ENCODE measurements around the gene SEZ6L. TPM values are rescaled to one million over a fixed set of nuclear protein-coding genes. Genes with fewer than 3 reads are reported as not detected.

SEZ6L gene
- total and polyA plus RNA-seq, 7 donors, result 0.49 to 2.1 (median 0.83) TPM; not detected in 2

DNA sequence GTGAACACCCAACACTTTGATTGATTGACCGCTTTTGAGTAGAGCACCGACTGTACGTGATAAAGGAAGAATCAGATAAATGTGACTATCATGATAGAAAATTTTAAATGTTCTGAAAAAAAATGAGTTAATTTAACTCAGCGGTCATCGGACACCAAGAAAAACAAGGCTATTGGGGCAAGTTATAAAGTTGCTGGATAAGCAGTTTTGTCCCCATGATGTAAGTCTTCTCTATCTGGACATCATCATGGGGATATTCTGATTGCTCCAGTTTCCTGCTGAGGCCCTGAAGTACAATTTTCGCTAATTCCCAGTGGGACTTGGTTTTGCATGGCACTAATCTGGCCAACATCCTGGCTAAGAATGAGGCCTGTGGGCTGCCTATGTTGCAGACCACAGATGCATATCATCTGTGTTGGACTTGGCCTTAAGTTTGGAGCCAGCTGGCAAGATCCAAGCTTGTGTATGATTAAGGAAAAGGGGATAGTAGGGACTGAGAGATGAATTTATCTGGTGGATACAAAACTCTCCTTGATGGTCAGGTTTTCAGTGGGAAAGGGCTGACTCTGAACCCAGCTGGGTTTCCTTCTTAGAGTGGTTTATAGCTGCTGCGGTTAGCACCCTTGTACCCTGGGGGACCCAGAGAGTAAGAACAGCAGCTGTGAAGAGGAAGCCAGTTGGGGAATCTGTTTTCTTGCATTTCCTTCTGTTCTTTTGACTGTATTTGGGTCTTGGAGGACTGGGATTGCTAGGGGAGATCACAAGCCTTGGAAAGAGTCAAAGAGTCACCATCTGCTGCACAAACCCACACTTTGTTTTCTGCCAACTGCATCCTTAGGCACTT is 118.3 kb downstream of the SEZ6L start:
- no peak overlapping the region for H3K4me3 ChIP-seq
- no peaks in the 10 kb centered on the region for H3K4me1 ChIP-seq
- TF ChIP-seq POLR2A (IDR thresholded peaks at IDR 0.05) (no peak), EP300 (IDR thresholded peaks at IDR 0.05) (no peak), POLR2AphosphoS5 (IDR thresholded peaks at IDR 0.05) (no peak)
- TF ChIP-seq, protein P1, sequence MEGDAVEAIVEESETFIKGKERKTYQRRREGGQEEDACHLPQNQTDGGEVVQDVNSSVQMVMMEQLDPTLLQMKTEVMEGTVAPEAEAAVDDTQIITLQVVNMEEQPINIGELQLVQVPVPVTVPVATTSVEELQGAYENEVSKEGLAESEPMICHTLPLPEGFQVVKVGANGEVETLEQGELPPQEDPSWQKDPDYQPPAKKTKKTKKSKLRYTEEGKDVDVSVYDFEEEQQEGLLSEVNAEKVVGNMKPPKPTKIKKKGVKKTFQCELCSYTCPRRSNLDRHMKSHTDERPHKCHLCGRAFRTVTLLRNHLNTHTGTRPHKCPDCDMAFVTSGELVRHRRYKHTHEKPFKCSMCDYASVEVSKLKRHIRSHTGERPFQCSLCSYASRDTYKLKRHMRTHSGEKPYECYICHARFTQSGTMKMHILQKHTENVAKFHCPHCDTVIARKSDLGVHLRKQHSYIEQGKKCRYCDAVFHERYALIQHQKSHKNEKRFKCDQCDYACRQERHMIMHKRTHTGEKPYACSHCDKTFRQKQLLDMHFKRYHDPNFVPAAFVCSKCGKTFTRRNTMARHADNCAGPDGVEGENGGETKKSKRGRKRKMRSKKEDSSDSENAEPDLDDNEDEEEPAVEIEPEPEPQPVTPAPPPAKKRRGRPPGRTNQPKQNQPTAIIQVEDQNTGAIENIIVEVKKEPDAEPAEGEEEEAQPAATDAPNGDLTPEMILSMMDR (IDR thresholded peaks at IDR 0.05), result no peak
- peaks cover 0 to 22% (median 5%) of the 10 kb centered on the region in 3 donors for H3K27me3 ChIP-seq
- no peak overlapping the region for H3K27ac ChIP-seq
- intact Hi-C loops (cut with DNase I), result no loop called here
- WGBS, 2 donors, result 90 to 91% methylated on average over 7 of the region's 7 CpGs
- no peaks in the 10 kb centered on the region for H3K36me3 ChIP-seq
- H3K9me3 ChIP-seq, result no peaks in the 10 kb centered on the region
- DNase-seq, result no peak

DNA sequence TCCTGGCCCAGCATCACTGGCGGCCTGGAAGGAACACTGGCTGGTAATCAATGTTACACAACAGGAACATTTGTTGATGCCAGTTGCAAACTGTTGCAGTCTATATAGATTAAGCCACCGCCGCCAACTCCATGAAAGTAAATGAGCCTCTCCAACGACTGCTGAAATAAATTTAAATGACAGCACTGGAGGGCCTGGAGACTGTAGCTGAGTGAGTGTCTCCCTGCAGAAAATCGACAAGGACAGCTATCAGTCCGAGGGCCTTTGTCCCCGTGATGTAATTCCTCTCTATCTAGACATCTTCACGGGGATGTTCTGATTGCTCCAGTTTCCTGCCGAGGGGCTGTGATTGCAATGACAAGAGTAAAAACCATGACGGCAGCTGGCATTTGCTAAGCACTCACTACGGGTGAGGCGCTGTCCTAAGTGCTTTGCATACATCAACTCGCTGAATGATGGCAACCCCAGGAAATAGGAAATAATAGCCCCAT is 120.4 kb downstream of the SEZ6L start:
- WGBS, 2 donors, result 79 to 82% methylated on average over 13 of the region's 13 CpGs
- Histone ChIP-seq H3K9me3 (no peaks in the 10 kb centered on the region), H3K27me3 (peaks cover 0 to 15% (median 0%) of the 10 kb centered on the region in 3 donors), H3K4me3 (no peak overlapping the region), H3K27ac (no peak overlapping the region), H3K36me3 (no peaks in the 10 kb centered on the region), H3K4me1 (no peaks in the 10 kb centered on the region)
- no peak for DNase-seq
- no peak for TF ChIP-seq POLR2A (IDR thresholded peaks at IDR 0.05)
- TF ChIP-seq EP300 (IDR thresholded peaks at IDR 0.05), result no peak
- TF ChIP-seq, protein P1 (IDR thresholded peaks at IDR 0.05), result no peak
- no peak for TF ChIP-seq POLR2AphosphoS5 (IDR thresholded peaks at IDR 0.05)
- intact Hi-C loops (cut with DNase I), result no loop called here

DNA sequence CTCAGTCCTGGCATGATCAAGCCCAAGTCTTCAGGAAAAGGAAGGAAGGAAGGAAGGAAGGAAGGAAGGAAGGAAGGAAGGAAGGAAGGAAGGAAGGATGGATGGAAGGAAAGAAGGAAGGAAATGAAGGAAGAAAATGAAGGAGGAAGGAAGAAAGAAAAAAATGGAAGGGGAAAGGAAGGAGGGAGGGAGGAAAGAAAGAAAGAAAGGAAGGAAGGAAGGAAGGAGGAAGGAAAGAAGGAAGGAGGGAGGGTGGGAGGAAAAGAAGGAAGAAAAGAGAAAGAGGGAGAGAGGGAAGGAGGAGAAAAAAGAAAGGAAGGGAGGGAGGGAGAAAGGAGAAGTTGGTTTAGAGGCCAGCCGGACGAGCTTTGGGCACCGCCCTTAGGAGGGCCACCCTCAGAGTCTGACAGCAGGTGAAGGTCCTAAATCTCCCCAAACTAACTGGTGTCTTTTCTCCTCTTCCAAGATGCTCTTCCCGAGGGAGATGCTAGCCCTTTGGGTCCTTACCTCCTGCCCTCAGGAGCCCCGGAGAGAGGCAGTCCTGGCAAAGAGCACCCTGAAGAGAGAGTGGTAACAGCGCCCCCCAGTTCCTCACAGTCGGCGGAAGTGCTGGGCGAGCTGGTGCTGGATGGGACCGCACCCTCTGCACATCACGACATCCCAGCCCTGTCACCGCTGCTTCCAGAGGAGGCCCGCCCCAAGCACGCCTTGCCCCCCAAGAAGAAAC is 122.8 kb downstream of the SEZ6L start:
- 75 to 84% methylated on average over 14 of the region's 14 CpGs for WGBS, 2 donors
- DNase-seq, result no peak
- Histone ChIP-seq H3K9me3 (no peaks in the 10 kb centered on the region), H3K27ac (no peak overlapping the region), H3K27me3 (peaks cover 0 to 15% (median 0%) of the 10 kb centered on the region in 3 donors), H3K4me3 (no peak overlapping the region), H3K4me1 (no peaks in the 10 kb centered on the region), H3K36me3 (no peaks in the 10 kb centered on the region)
- TF ChIP-seq POLR2AphosphoS5 (IDR thresholded peaks at IDR 0.05) (no peak), POLR2A (IDR thresholded peaks at IDR 0.05) (no peak), EP300 (IDR thresholded peaks at IDR 0.05) (no peak)
- TF ChIP-seq, protein P1 (IDR thresholded peaks at IDR 0.05), result no peak
- intact Hi-C loops (cut with DNase I), result no loop called here

- TF ChIP-seq EP300 (IDR thresholded peaks at IDR 0.05) (no peak), POLR2A (IDR thresholded peaks at IDR 0.05) (no peak), POLR2AphosphoS5 (IDR thresholded peaks at IDR 0.05) (no peak)
- TF ChIP-seq, protein P1 (IDR thresholded peaks at IDR 0.05), result no peak
- DNase-seq, result no peak
- H3K4me1 ChIP-seq, result no peaks in the 10 kb centered on the region
- no peak overlapping the region for H3K27ac ChIP-seq
- H3K36me3 ChIP-seq, result no peaks in the 10 kb centered on the region
- H3K27me3 ChIP-seq, result peaks cover 0 to 15% (median 0%) of the 10 kb centered on the region in 3 donors
- H3K4me3 ChIP-seq, result no peak overlapping the region
- WGBS, 2 donors, result 89 to 91% methylated on average over 13 of the region's 13 CpGs
- intact Hi-C loops (cut with DNase I), result no loop called here
- no peaks in the 10 kb centered on the region for H3K9me3 ChIP-seq
These were observed 123.4 kb downstream of the SEZ6L start for GRCh38 chr22:26292667-26292995.
